AG04449 (cell line): ENCODE data around the gene PLS1.
"Not testable (repeated sequence)": the region's sequence is repeated elsewhere in the genome, so short reads cannot be mapped to it uniquely, and the experiment has no call there.

ENCODE experiments used
- CTCF ChIA-PET: fragments of 350-600 bp; formaldehyde crosslinking; extraction: SDS; loops from one replicate; lab custom pipeline; 2021; ENCODE audit warnings: antibody characterized with exemption; lab: Yijun Ruan, JAX
- POLR2A ChIA-PET: fragments of 400-600, 350-600 bp; formaldehyde crosslinking; extraction: SDS; loops from one replicate; lab custom pipeline; 2020; ENCODE audit warnings: antibody characterized with exemption, inconsistent platforms; lab: Yijun Ruan, JAX
- DNase-seq: peaks from one replicate; pipeline ENCODE4 v3.0.0-alpha.2; 2010; ENCODE audit warnings: low read depth, low spot score
- H3K4me3 ChIP-seq: 2 replicates; pipeline ENCODE4 v1.5.1; 2011; ENCODE audit warnings: low read depth, mild to moderate bottlenecking, control low read depth, low read length
- TF ChIP-seq, protein P1 (sequence below): IDR thresholded peaks from one replicate; pipeline ENCODE4 v1.5.1; 2011; ENCODE audit warnings: mild to moderate bottlenecking, moderate library complexity, low read length, control low read depth, inconsistent platforms; ENCODE audit not compliant: insufficient read depth; ENCODE audit errors: missing control alignments

PLS1 gene, protein sequence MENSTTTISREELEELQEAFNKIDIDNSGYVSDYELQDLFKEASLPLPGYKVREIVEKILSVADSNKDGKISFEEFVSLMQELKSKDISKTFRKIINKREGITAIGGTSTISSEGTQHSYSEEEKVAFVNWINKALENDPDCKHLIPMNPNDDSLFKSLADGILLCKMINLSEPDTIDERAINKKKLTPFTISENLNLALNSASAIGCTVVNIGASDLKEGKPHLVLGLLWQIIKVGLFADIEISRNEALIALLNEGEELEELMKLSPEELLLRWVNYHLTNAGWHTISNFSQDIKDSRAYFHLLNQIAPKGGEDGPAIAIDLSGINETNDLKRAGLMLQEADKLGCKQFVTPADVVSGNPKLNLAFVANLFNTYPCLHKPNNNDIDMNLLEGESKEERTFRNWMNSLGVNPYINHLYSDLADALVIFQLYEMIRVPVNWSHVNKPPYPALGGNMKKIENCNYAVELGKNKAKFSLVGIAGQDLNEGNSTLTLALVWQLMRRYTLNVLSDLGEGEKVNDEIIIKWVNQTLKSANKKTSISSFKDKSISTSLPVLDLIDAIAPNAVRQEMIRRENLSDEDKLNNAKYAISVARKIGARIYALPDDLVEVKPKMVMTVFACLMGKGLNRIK

DNA sequence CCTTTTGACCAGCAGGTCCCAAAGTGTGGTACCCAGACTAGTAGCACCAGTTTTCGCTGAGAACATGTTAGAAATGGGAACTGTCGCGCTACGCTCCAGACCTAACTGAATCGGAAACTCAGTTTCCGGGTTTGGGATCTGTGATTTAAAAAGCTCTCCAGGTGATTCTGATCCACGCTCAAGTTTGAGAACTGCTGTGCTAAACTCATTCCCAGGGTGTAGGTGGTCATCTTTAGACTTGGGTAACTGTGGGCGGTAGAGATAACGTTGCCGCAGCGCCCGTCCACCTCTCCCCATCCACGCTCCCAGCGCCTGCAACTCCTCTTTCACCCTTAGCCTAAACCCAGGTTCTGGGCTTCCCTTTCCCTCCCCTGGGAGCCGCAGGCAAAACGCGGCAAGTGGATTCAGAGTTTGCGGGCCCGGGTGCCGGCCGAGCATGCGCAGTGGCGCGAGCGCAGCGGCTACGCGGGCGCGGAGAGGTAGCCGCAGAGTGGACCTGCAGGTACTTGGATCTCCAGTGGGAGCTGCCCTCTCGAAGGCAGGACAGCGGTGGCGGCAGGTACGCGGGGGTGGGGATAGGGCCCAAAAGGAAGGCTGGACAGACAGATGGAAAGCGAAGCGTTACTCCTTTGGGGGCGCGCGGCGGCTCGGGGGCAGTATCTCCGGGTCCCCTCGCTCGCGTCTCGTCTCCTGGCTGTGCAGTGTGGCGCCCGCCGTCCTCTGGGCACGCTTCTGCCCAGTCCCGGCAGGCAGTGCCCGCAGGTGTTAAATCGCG is at the start of gene PLS1:
TSS of gene PLS1 (plus strand) at position 443 of the 775 bp plus-strand sequence. CDS start 67,845 bp downstream, outside the sequence.
- peak within 1 kb of the TSS; percentile 90 for H3K4me3 ChIP-seq
- ChIA-PET POLR2A (interaction anchor here (1.8 kb wide), 1 partner anchor 18 kb away, joined by 4 read pairs; the partner anchor contains the start of gene ATR), CTCF (interaction anchor here (1.7 to 2.6 kb wide), 2 partner anchors 9 to 232 kb away, joined by 7 to 9 read pairs; no protein-coding TSS in a partner anchor)
- TF ChIP-seq, protein P1, sequence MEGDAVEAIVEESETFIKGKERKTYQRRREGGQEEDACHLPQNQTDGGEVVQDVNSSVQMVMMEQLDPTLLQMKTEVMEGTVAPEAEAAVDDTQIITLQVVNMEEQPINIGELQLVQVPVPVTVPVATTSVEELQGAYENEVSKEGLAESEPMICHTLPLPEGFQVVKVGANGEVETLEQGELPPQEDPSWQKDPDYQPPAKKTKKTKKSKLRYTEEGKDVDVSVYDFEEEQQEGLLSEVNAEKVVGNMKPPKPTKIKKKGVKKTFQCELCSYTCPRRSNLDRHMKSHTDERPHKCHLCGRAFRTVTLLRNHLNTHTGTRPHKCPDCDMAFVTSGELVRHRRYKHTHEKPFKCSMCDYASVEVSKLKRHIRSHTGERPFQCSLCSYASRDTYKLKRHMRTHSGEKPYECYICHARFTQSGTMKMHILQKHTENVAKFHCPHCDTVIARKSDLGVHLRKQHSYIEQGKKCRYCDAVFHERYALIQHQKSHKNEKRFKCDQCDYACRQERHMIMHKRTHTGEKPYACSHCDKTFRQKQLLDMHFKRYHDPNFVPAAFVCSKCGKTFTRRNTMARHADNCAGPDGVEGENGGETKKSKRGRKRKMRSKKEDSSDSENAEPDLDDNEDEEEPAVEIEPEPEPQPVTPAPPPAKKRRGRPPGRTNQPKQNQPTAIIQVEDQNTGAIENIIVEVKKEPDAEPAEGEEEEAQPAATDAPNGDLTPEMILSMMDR, result no peak
- DNase-seq, result no peak

DNA sequence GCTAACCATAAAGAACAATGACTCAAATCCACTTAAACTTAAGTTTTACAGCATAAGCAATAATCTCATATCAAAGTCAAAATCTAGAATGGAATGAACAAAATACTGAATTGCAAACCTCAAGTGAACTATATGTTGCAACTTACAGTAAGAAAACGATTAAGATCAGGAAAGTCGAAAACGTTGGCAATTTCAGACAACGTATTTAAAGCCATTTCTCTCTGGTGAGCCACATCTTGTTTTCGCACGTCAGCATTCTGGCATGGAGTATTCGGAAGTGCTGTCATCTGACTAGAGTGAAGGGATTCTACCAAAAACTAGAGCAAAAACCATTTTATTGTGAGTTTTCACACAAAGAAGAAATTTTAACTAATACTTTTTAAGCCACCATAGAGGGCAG is 46.2 kb upstream of the PLS1 start:
- POLR2A ChIA-PET, result no interaction called here
- TF ChIP-seq, protein P1, result no peak
- CTCF ChIA-PET, result no interaction called here
- DNase-seq, result no peak
- H3K4me3 ChIP-seq, result no peak overlapping the region

DNA sequence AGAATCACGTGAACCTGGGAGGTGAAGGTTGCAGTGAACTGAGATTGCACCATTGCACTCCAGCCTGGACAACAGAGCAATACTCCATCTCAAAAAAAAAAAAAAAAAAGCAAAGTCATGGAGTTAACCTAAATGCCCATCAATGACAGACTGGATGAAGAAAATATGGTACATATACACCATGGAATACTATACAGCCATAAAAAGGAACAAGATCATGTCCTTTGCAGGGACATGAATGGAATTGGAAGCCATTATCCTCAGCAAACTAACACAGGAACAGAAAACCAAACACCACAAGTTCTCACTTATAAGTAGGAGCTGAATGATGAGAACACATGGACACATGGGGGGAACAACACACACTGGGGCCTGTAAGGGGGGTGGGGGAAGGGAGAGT is 43.6 kb upstream of the PLS1 start:
- POLR2A ChIA-PET, H3K4me3 ChIP-seq, CTCF ChIA-PET, DNase-seq: not testable (repeated sequence)

DNA sequence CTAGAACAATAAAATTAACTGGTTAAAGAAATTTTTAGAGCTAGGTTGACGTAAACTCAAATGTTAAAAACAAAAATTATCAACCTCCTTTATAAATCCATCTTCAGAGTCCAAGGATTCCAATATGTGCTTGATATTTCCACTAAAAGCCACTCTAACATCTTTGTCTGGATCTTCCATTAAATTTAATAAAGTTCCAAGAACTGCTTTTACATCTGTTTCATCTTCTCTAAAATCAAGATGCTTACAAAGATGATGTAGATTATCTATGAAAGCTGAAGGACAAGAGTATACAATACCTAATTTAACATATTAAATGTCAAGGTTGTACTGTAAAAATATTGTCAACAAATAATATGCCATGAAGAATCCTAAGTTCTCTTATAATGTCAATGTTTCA is 42.5 kb upstream of the PLS1 start:
- DNase-seq, result no peak
- TF ChIP-seq, protein P1, result no peak
- ChIA-PET POLR2A (no interaction called here), CTCF (no interaction called here)
- H3K4me3 ChIP-seq, result no peak overlapping the region

DNA sequence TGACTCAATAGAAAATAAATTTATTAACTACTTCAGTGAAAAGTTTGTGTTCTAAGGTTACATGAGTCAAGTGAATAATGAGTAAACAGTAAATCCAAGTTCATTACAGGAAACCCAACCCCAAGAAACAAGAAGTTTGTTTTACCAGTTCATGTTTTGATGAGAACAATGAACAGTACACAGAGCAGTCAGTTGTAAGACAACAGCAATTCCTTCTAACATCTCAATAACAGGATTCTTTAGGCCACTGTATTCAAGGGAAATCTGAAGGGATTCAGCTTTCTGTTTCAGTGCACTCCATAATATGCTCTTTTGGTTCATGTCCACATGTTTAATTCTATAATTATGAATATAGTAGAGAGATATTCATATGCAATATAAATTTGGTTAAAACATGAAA is 36.1 kb upstream of the PLS1 start:
- no peak overlapping the region for H3K4me3 ChIP-seq
- ChIA-PET POLR2A (no interaction called here), CTCF (no interaction called here)
- no peak for DNase-seq
- TF ChIP-seq, protein P1, result no peak

DNA sequence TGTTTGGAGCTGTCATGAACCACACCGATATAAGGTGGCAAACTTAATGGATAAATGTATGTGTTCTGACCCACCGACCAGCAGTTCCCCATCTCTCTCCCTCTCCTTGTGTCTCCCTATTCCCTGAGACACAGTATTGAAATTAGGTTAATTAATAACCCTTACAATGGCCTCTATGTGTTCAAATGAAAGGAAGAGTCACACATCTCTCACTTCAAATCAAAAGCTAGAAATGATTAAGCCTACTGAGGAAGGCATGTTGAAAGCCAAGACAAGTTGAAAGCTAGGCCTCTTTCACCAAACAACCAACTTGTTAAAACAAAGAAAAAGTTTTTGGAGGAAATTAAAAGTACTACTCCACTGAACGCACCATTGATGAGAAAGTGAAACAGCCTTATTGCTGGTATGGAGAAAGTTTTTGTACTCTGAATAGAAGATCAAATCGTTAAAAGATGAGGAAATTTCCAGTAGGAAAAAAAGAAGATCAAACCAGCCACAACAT is 32.6 kb upstream of the PLS1 start:
- H3K4me3 ChIP-seq, result no peak overlapping the region
- TF ChIP-seq, protein P1, result no peak
- no peak for DNase-seq
- CTCF ChIA-PET, result no interaction called here
- POLR2A ChIA-PET, result no interaction called here
